ENCODE measurements around the gene UBE2D3.

DNA sequence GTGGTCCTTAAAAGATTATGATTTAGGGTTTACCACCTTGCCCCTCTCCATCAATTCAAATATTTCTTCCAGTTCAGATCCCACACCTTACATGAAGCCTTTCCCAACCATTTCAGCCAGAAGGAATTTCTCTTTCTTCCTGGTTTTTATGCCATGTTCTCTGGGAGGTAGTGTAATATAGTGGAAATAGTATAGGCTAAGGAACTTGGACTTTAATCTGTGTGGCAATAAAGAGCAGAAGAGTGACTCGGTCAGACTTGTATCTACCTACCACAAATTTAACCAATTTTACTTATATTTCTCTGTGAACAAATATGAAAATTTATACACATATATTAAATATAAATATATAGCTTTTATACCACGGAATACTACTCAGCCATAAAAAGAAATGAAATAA, 23.0 kb upstream of the UBE2D3 start:
- no peak for TF ChIP-seq POLR2A (IDR thresholded peaks at IDR 0.05)
- TF ChIP-seq, protein P1, sequence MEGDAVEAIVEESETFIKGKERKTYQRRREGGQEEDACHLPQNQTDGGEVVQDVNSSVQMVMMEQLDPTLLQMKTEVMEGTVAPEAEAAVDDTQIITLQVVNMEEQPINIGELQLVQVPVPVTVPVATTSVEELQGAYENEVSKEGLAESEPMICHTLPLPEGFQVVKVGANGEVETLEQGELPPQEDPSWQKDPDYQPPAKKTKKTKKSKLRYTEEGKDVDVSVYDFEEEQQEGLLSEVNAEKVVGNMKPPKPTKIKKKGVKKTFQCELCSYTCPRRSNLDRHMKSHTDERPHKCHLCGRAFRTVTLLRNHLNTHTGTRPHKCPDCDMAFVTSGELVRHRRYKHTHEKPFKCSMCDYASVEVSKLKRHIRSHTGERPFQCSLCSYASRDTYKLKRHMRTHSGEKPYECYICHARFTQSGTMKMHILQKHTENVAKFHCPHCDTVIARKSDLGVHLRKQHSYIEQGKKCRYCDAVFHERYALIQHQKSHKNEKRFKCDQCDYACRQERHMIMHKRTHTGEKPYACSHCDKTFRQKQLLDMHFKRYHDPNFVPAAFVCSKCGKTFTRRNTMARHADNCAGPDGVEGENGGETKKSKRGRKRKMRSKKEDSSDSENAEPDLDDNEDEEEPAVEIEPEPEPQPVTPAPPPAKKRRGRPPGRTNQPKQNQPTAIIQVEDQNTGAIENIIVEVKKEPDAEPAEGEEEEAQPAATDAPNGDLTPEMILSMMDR (IDR thresholded peaks at IDR 0.05): no peak
